HUES48 (cell line): ENCODE data around the gene MINDY3.
"Not testable (repeated sequence)": the region's sequence is repeated elsewhere in the genome, so short reads cannot be mapped to it uniquely, and the experiment has no call there.

ENCODE experiments used
- H3K27ac ChIP-seq: one replicate; pipeline ENCODE4 v1.7.0; 2013; ENCODE audit warnings: low read depth, low read length, inconsistent platforms
- H3K27me3 ChIP-seq: 2 replicates; pipeline ENCODE4 v1.6.1; 2013; ENCODE audit warnings: mild to moderate bottlenecking, low read length; ENCODE audit not compliant: control insufficient read depth, insufficient read depth
- H3K36me3 ChIP-seq: 2 replicates; pipeline ENCODE4 v1.6.1; 2013; ENCODE audit warnings: low read length; ENCODE audit not compliant: control insufficient read depth, insufficient read depth
- H3K4me1 ChIP-seq: 2 replicates; pipeline ENCODE4 v1.6.1; 2013; ENCODE audit warnings: mild to moderate bottlenecking, low read length; ENCODE audit not compliant: control insufficient read depth, insufficient read depth
- H3K4me3 ChIP-seq: 2 replicates; pipeline ENCODE4 v1.5.1; 2013; ENCODE audit warnings: mild to moderate bottlenecking, low read depth, low read length
- H3K9ac ChIP-seq: 2 replicates; pipeline ENCODE4 v1.6.1; 2013; ENCODE audit warnings: mild to moderate bottlenecking, low read depth, low read length, moderate library complexity
- H3K9me3 ChIP-seq: 2 replicates; pipeline ENCODE4 v1.6.1; 2013; ENCODE audit warnings: low read length; ENCODE audit not compliant: control insufficient read depth, insufficient read depth

MINDY3 gene

DNA sequence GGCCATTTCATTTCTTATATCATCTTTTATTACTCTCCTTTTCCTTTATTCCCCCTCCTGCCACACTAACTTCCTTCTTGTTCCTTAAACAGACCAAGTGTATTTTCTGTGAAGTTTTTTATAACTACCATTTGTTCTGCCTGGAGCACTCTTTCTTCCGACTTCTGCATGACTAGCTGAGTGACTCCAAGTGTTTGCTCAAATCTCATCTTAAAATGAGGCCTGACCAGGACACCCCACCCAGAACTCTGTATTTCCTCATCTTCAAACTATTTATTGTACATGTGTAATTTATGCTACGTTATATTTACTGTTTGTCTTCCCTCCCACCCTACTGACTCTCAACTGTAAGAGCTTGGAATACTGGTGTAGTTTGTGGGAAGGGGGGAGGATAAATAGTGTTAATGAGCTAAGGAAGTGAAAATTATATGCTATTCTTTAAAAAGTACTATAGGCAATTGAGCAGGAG is 3.2 kb downstream of the MINDY3 start:
- Histone ChIP-seq H3K4me1 (no peaks in the 10 kb centered on the region), H3K9ac (no peak overlapping the region), H3K27me3 (peaks cover 5% of the 10 kb centered on the region), H3K9me3 (peaks cover 7% of the 10 kb centered on the region; the same call in 1 of the 2 replicates), H3K36me3 (no peaks in the 10 kb centered on the region), H3K4me3 (no peak overlapping the region), H3K27ac (no peak overlapping the region)

DNA sequence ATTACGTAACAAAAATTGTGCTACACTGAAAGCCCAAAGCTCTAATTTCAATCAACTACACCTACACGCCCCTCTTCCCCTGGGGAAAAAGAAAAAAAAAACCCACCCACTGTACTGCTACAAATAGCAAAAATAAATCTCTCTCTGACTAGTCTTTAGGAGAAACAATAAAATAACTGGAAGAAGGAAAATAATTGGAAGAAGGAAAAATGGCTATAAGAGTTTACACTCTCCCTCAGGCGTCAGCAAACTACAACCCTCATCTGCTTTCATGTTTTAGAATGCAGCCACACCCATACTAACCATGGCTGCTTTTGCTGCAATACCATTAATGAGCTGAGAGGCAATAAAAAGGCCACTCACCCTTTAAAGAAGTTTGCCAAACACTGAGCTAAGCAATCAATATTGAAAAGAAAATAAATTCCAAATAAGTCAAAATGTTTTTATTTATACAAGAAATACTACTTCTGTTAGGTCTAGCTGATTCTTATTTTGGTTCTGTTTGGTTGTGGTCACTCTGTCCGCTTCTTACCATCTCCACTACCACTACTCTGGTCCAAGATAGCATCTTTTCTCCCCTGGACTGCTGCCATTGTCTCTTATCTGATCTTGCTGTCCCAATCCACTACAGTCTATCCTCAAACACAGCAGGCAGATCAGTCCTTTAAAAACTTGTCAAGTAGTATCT is 3.8 kb downstream of the MINDY3 start:
- Histone ChIP-seq H3K36me3 (no peaks in the 10 kb centered on the region), H3K27me3 (no peaks in the 10 kb centered on the region), H3K4me1 (no peaks in the 10 kb centered on the region), H3K9me3 (peaks cover 9% of the 10 kb centered on the region; the same call in 1 of the 2 replicates), H3K9ac (no peak overlapping the region), H3K4me3 (no peak overlapping the region), H3K27ac (no peak overlapping the region)

DNA sequence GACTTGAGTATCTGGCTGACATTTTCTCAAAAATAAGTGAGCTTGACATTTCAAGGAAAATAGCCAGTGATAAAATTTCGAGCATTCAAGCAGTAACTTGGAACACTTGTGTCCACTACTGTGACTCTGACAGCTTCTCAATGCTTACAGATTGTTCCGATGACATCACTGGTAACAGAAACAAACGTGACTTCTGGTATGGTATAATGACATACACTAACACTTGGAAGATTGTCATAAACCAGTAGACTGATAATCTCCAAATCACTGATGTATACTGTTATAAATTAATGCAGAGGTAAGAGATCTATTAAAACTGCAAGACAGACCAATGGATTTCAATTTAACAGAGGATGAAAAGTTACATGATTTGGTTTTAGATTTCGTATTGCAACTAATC is 6.5 kb downstream of the MINDY3 start:
- Histone ChIP-seq H3K4me1 (no peaks in the 10 kb centered on the region), H3K27ac (no peak overlapping the region), H3K4me3 (no peak overlapping the region), H3K36me3 (no peaks in the 10 kb centered on the region), H3K9ac (no peak overlapping the region), H3K9me3 (peaks cover 6% of the 10 kb centered on the region; the same call in 1 of the 2 replicates), H3K27me3 (no peaks in the 10 kb centered on the region)

DNA sequence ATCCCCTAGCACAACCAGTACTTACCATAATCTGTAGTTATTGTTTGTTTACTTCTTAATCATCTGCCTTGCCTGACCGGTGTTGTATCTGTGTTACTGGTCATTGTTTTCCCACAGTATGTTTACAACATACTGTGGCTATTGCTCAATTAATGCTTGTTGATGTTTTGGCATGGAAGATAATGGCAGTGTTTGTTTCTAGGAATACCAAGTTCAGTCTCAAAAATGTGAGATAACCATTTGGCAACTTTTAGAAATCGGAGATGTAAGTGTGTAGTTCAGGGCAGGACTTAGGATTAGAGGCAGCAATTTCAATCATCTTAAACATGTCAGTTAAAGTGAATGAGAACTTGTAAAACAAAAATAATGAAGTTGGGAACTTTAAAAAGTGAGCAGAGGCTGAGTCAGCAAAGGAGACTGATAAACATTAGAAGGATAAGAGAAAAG is 8.2 kb downstream of the MINDY3 start:
- Histone ChIP-seq H3K9me3 (peaks cover 6% of the 10 kb centered on the region; the same call in 1 of the 2 replicates), H3K4me3 (no peak overlapping the region), H3K9ac (no peak overlapping the region), H3K27me3 (no peaks in the 10 kb centered on the region), H3K4me1 (no peaks in the 10 kb centered on the region), H3K27ac (no peak overlapping the region), H3K36me3 (no peaks in the 10 kb centered on the region)

DNA sequence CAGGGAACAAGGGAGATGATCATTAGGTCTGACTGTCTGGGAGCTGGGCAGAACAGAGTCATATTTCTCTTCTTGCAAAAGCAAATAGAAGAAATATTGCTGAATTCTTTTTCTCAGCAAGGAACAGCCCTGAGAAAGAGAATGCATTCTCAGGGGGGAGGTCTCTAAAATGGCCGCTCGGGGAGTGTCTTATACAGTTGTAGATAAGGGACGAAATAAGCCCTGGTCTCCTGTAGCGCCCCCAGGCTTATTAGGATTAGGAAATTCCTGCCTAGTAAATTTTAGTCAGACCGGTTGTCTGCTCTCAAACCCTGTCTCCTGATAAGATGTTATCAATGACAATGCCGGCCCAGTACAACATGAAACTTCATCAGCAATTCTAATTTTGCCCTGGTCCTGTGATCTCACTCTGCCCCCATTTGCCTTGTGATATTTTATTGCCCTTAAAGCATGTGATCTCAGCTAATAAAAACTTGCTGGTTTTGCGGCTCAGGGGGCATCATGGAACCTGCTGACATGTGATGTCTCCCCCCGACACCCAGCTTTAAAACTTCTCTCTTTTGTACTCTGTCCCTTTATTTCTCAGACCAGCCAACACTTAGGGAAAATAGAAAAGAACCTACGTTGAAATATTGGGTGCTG is 9.8 kb downstream of the MINDY3 start:
- not testable (repeated sequence) for H3K9ac ChIP-seq

DNA sequence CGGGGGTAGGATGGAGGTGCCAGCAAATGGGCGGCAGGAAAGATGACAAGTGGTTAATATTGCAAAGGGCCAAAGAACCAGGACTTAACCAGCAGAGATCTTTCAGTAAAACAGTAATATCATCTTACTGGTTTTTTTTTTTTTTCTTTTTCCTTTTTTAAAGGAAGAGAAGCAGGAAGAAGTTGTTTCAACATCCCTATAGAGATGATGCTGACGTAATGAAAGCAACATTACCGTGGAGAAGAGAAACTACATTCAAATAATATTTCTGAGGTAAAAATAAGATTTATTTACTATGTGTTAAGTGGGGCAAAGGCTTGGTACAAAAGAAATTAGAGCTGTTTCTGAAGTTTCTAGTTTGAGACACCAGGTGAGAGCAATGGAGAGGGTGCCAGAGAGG is 11.0 kb downstream of the MINDY3 start:
- H3K27me3 ChIP-seq, result no peaks in the 10 kb centered on the region
- no peak overlapping the region for H3K27ac ChIP-seq
- no peak overlapping the region for H3K4me3 ChIP-seq
- H3K9me3 ChIP-seq, result peaks cover 6% of the 10 kb centered on the region; the same call in 1 of the 2 replicates
- no peak overlapping the region for H3K9ac ChIP-seq
- H3K36me3 ChIP-seq, result no peaks in the 10 kb centered on the region
- H3K4me1 ChIP-seq, result no peaks in the 10 kb centered on the region

More for the DNA sequence above, 9.8 kb downstream of the MINDY3 start:
- not testable (repeated sequence) for H3K4me3 ChIP-seq, H3K27ac ChIP-seq, H3K27me3 ChIP-seq, H3K36me3 ChIP-seq, H3K9me3 ChIP-seq, H3K4me1 ChIP-seq

DNA sequence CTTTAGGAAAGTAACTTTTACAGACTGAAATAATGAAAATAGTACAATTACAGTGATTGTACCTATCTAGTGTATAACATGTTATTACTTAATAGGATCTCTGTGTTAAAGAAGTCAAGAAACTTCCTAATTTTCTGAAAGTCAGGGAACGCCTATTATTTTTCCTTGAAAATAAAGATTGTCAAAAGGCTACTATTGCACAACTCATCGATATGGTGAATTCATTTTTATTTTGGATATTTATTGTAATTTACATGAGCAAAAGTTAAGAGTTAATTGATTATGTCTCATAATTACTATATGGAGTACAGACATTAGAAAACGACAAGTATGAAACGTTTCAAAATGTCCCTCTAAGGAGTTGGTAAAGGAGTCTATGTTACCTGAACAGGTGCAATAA is 12.8 kb downstream of the MINDY3 start:
- Histone ChIP-seq H3K9ac (no peak overlapping the region), H3K9me3 (peaks cover 6% of the 10 kb centered on the region; the same call in 1 of the 2 replicates)

DNA sequence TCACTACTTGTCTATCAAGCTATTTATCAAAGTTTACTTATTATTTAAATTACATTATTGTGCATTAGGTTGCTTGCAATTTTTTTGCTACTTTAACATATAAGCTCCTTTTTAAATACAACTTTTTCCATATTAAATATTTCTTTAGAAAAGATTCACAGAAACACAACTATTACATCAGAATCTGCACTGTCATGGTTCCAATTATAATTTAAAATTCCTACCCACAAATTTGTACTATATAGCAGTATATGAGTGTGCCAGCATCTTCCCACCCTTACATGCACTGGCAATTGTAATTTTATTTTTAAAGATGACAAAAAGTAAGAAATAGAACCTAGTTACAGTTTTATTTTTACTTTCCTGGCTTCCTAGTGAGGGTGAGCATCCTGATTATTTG is 15.8 kb downstream of the MINDY3 start:
- Histone ChIP-seq H3K27ac (no peak overlapping the region), H3K9ac (no peak overlapping the region), H3K27me3 (no peaks in the 10 kb centered on the region), H3K4me3 (no peak overlapping the region), H3K9me3 (no peaks in the 10 kb centered on the region), H3K4me1 (no peaks in the 10 kb centered on the region), H3K36me3 (no peaks in the 10 kb centered on the region)

More for the DNA sequence above, 12.8 kb downstream of the MINDY3 start:
- Histone ChIP-seq H3K36me3 (no peaks in the 10 kb centered on the region), H3K27me3 (no peaks in the 10 kb centered on the region), H3K4me1 (no peaks in the 10 kb centered on the region), H3K4me3 (no peak overlapping the region), H3K27ac (no peak overlapping the region)

DNA sequence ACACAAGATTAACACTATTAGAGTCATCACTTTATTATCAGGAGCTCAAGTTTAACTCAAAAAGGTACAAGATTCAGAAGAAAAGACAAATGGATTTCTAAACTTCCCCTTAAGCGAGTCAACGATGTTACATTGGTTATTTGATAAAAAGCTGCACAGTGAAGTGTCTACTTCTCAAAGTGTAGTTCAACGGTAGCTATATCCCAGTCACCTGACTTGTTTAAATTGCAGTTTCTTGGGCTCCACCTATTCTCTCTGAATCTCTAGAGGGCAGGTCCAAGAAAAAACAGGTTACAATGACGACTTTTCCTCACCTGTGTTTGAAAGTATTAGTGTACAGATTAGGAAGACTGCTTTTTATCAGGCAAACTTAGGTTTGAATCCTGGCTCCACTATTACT is 16.6 kb downstream of the MINDY3 start:
- Histone ChIP-seq H3K9ac (no peak overlapping the region), H3K27me3 (no peaks in the 10 kb centered on the region), H3K4me3 (no peak overlapping the region), H3K36me3 (no peaks in the 10 kb centered on the region), H3K27ac (no peak overlapping the region), H3K4me1 (no peaks in the 10 kb centered on the region), H3K9me3 (no peaks in the 10 kb centered on the region)

DNA sequence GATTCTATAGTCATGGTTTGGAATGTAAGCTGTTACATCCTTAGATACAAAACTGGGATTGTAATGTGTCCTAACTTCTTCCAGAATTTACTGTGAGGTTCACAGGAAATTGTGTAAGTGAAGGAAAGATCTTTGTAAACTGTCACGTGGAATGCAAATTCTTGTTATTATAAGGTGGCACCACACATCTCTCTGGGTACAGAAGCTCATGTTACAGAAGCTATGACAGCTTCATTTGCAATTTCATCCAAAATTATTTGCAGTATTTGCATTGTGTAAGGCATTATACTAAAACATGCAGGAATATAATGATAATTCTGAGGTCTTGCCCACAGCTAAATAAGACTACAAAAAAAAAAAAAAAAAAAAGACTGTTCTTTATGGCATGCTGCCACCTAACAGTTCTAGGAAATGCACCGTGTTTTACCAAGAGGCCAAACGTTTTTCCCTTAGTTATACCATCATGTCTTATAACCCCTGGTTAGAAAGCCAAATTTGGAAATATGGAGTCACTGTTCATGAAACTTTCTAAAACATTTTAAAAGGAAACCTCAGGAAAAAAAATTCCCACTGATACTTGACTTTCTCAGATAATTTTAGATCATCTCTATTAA is 17.6 kb downstream of the MINDY3 start:
- no peak overlapping the region for H3K27ac ChIP-seq

DNA sequence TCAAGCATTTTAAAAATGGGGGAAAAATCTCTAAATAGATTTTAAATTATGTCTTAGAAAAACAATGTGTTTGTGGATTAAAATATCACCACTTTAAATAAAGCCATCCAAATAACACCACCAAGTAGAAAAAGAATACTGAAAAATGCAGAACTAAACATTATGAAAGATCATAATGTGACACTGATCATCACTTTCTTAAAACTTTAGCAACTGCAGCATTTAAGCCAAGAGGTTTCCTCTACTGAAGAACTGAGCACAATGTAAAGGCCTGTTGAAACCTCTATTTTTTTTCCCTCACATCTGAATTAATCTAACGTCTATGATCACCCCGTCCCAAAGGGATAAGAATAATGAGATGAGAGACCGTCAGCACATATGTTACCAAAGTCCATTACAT is 18.6 kb downstream of the MINDY3 start:
- no peaks in the 10 kb centered on the region for H3K9me3 ChIP-seq
- no peaks in the 10 kb centered on the region for H3K36me3 ChIP-seq
- no peak overlapping the region for H3K9ac ChIP-seq
- no peaks in the 10 kb centered on the region for H3K27me3 ChIP-seq
- H3K4me3 ChIP-seq, result no peak overlapping the region
- H3K4me1 ChIP-seq, result no peaks in the 10 kb centered on the region
- H3K27ac ChIP-seq, result no peak overlapping the region

More for the DNA sequence above, 17.6 kb downstream of the MINDY3 start:
- Histone ChIP-seq H3K9me3 (no peaks in the 10 kb centered on the region), H3K27me3 (no peaks in the 10 kb centered on the region), H3K4me1 (no peaks in the 10 kb centered on the region), H3K36me3 (no peaks in the 10 kb centered on the region), H3K4me3 (no peak overlapping the region), H3K9ac (no peak overlapping the region)
